SK-N-DZ (cell line): ENCODE results near the gene MADCAM1.
"Not testable (repeated sequence)": the region's sequence is repeated elsewhere in the genome, so short reads cannot be mapped to it uniquely, and the experiment has no call there.

Experiments used
- DNase-seq: peaks from one replicate; pipeline ENCODE4 v3.0.0-alpha.2; 2015; ENCODE audit warnings: low spot score

Gene MADCAM1

DNA sequence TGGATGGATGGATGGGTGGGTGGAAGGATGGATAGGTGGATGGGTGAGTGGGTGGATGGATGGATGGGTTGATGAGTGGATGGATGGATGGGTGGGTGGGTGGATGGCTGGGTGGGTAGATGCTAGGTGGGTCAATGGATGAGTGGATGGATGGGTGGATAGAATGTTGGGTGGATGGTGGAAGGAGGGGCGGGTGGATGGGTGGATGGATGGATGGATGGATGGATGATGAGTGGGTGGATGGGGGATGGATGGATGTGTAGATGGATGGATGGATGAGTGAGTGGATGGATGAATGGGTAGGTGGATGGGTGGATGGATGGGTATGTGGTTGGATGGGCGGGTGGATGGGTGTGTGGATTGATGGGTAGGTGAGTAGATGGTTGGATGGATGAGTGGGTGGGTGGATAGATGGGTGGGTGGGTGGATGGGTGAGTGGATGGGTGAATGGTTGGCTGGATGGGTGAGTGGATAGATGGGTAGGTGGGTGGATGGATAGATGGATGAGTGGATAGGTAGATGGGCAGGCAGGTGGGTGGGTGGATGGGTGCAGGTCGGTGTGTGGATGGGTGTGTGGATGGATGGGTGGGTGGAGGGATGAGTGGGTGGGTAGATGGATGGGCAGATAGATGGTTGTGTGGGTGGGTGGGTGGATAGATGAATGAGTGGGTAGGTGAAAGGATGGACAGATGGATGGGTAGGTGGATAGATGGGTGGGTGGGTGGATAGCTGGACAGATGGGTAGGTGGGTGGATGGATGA, 31.1 kb upstream of the MADCAM1 start:
- DNase-seq = no peak

- DNase-seq = no peak
Observed at GRCh38 chr19:467554-467953, 28.7 kb upstream of the MADCAM1 start.

GRCh38 chr19:468587-469256, 27.6 kb upstream of the MADCAM1 start:
- no peak for DNase-seq

- DNase-seq = no peak
Observed at GRCh38 chr19:469833-470232, 26.5 kb upstream of the MADCAM1 start.

- no peak for DNase-seq
Observed at GRCh38 chr19:470701-471100, 25.6 kb upstream of the MADCAM1 start.

GRCh38 chr19:472005-472858, 24.1 kb upstream of the MADCAM1 start:
- no peak for DNase-seq

- no peak for DNase-seq
Observed at GRCh38 chr19:474126-475078, 21.9 kb upstream of the MADCAM1 start.

DNA sequence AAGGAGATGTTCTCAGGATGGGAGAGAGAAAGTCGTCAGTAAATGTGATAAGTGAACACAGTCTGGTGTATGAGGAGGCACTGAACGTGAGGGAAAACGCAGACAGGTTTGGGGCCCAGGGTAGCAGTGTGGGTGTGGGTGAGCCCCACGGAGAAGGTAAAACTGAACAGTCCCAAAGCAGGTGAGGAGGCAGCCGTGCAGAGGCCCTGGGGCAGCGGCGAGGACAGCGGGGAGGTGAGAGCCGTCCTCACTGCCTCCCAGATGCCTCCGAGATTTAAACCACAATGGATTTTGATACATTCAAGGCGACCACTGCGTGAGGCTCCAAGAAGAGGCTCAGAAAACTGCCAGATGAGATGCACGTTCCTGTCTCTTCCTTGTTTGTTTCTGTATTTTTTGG, 20.9 kb upstream of the MADCAM1 start:
- no peak for DNase-seq

DNA sequence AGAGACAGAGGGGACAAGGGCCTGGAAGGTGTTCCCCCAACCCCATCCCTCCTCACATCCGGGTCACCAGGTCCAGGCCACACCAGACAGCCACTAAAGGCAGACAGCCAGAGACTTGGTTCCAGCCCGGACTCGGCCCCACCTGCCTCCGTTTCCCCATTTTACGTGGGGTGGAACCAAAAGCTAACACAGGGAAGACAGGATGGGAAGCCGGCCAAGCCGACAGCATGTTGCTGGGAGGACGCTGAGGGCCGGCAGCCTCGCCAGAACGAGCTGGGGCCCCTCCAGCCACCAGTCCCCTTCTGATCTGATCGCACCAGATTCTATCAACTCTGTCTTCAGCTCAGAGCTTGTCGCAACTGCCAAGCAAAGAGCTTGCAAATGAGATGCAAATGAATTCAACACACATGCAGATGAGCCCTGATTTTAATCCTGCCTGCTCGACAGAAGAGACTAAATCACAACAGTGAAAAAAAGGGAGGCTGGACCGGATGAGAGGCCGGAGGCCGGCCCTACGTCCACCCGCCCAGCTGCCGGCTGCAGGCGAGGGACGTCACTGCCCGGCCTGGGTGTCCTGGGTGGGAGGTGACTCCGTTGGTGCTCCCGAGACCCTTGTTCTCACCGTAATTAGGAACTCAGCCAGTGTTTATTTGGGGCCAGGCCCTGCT, 17.9 kb upstream of the MADCAM1 start:
- DNase-seq = no peak

DNA sequence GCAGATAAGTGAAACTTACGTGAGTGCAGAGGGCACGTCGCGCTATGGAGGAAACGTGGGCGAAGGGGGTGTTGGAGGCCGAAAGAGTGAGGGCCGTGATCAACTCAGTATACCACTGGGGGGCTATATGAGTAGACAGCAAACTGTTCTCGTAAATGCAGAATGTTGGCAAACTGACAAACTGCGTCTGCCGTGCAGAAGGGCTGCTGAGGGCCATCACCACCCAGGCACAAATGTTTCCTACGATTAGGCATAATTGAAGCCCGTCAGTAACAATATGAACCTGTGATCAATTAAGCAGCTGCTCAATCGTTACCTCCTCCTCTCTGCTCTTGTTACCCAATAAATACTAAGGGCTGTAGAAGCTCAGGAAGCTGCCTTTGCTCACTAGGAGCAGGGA, 17.3 kb upstream of the MADCAM1 start:
- DNase-seq = no peak

DNA sequence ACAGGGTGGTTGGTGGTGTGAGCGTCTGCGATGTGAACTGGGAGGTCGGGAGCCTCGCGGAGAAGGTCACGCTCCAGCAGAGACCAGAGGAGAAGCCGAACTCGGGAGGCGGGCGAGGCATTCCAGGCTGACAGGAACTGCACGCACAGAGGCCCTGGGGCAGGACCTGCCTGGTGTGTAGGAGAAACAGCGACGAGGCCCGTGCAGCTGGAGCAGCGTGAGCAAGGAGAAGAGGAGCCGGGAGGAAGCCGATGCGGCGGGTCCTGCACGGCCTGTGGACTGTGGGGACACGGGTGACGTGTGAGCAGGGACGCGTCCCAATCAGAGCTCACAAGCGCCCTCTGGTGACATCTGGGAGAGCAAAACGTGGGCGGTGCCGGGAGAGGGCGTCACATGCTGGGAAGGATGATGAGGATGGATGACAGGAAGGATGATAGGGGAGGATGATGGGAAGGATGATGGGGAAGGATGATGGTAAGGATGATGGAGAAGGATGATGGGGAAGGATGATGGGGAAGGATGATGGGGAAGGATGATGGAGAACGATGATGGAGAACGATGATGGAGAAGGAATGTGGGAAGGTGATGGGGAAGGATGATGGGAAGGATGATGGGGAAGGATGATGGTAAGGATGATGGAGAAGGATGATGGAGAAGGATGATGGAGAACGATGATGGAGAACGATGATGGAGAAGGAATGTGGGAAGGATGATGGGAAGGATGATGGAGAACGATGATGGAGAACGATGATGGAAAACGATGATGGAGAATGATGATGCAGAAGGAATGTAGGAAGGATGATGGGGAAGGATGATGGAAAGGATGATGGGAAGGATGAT, 16.1 kb upstream of the MADCAM1 start:
- DNase-seq = peak; percentile 70

- not testable (repeated sequence) for DNase-seq
Observed at GRCh38 chr19:481100-481499, 15.2 kb upstream of the MADCAM1 start.

GRCh38 chr19:482186-483041, 13.9 kb upstream of the MADCAM1 start:
- DNase-seq = no peak

- no peak for DNase-seq
Observed at GRCh38 chr19:483332-484072, 12.8 kb upstream of the MADCAM1 start.

DNA sequence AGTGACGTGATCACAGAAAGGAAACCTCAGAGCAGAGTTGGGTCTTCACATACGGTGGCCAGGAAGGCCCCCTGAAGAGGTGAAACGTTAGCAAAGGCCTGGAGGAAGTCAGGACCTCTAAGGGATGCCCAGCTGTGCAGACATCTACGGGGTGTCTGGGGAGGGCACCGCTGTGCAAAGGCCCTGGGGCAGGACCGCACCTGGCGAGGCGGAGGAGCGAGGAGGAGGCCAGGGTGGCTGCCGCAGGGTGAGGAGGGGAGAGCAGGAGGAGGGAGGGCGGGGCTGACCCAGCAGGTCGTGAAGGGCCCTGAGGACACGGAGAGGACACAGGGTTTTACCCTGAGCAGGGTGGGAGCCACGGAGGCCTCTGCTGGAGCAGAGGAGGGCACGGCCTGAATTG, 11.8 kb upstream of the MADCAM1 start:
- DNase-seq = no peak

- DNase-seq = no peak
Observed at GRCh38 chr19:485077-485476, 11.2 kb upstream of the MADCAM1 start.

DNA sequence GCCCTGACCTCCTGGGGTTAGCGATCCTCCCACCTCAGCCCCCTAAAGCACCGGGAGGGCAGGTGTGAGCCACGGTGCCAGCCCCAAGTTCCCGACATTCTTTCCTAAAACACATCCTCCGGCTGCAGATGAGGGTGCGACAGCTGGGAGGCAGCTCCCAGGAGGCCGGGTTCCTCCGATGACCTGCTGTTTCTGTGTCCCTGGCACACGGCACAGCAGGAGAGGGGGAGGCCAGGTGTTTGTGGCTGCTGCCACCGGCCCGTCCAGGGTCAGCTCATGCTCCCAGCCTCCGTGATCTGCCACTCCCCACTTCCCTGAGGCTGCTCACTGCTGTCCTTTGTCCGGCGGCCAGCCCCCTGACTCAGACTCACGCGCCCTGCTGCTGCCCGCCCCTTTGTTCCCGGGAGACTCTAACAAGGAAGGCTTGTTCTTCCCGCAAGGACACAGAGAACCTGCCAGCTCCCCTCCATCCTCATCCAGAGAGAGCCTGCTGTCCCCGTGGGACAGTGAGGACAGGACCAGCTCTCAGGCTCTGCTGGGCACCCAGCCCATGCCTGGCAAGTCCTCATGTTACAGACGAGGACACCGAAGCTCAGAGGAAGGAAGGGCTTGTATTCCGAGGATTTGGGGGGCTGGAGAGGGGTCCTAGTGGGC, 10.6 kb upstream of the MADCAM1 start:
- DNase-seq = no peak
